HG02870 (cell line): Measurements from ENCODE around the gene ACTR3.

Experiments
- ATAC-seq: cut with Tn5 transposase; IDR thresholded peaks from one replicate; pipeline ENCODE4 v1.9.1; 2021; ENCODE audit warnings: mild to moderate bottlenecking, moderate library complexity; ENCODE audit not compliant: unreplicated experiment

The ACTR3 gene

DNA sequence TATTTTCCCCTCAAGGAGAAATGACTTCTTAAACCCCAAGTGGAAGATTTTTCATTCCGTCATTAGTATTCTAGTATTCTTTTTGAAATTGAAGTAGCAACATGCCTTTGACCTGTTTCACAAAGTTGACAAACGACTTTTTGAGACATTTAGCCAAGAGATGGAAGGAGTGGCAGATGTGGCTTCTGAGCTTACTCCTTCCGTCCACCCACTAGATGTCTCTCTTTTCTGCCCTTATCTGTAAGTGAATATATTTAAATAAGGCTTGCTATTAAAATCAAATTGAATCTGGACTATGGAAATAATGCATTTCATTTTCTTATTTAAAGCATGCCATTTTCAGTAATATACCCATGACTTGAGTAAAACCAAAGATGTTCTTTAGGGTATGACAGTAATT, 74.1 kb downstream of the ACTR3 start:
- ATAC-seq = no peak

- no peak for ATAC-seq
Measured at GRCh38 chr2:113964436-113964835, 74.5 kb downstream of the ACTR3 start.

DNA sequence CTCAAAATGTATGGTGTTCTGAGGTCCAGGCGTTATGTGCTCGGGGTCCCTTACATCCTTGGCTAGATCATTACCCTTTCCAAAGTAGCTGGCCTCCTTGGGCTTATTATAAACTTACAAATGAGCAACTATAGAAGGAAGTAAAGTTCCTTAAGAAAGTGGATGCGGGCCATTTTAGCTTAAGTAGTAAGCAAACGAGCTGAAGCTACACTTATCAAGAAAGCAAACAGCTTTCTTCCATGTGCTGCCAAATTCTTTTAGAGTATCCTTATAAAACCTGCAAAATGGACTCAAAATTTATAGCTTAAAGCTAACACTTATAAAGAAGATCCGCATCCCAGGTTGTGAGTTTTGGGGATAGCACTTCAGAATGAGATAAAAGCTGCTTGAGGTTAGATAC, 75.3 kb downstream of the ACTR3 start:
- no peak for ATAC-seq

GRCh38 chr2:113965644-113966043, 75.8 kb downstream of the ACTR3 start:
- peak; percentile 74 for ATAC-seq

- no peak for ATAC-seq
Measured at GRCh38 chr2:113966171-113966570, 76.3 kb downstream of the ACTR3 start.

DNA sequence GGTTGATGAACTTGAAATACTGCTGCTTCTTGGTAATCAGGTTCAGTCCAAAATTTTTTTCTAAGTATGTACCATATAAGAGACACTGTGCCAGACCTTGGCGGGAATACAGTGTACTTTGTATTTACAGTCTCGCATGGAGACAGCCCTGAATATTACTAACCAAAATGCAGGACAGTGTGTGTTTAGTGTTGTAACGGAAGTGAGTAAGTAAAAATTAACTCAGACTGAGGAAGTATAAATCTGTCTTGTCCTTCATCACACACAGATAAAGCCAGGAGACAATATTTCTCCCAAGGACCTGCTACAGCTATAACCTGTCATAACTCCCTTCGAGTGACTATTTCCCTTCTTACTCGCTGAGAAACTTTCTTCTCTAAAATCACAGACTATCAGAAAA, 76.9 kb downstream of the ACTR3 start:
- no peak for ATAC-seq

- no peak for ATAC-seq
Measured at GRCh38 chr2:113967272-113967671, 77.4 kb downstream of the ACTR3 start.

GRCh38 chr2:113972766-113973165, 82.9 kb downstream of the ACTR3 start:
- ATAC-seq = no peak

DNA sequence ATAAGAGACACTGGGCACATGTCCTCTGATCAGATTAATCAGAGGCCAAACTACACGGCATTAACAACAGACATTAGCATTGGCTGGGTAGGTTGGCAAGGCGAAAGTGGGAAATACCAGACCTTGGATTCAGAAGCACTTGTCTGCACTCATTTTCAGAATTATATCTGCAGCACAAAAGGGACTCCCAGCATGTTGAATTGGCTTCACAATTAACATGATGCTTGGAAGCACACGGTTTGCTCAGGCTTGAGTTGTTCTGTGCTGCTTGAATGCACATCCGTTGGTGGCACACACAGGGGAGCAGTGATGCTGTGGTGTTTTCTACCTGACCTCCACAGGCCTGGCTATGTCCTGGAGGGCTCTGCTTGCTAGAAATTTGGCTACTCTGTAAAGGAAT, 83.9 kb downstream of the ACTR3 start:
- ATAC-seq = no peak

GRCh38 chr2:113974727-113975126, 84.8 kb downstream of the ACTR3 start:
- no peak for ATAC-seq

- ATAC-seq = no peak
Measured at GRCh38 chr2:113976277-113976928, 86.5 kb downstream of the ACTR3 start.

DNA sequence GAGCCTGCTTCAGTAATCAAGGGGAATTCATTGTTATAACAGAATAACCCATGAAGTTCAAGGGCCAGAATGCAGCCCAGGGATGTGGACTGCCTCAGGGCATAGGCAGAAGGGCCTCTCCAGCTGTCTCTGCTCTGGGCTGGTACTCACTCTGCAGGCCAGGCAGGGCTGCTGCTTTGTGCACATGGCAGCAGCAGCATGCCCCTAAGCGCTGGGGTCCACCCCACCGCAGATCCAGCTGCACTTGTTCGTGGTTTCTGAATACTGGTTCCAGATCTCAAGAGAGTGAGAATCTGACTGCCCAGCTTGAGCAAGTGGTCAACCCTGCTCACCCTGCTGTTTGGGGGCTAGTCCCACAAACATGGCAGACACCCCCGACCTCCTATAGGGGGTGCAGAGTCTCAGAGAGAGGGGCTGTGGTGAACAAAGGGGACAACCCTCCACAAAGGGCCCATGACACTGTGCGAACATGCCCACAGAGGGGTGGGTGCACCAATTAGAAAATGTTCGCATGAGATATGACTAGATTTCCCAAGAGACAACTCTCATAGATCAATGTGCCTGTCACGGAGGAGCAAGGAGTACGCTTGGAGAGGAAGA, 87.3 kb downstream of the ACTR3 start:
- ATAC-seq = no peak

GRCh38 chr2:113977660-113978523, 88.0 kb downstream of the ACTR3 start:
- no peak for ATAC-seq

DNA sequence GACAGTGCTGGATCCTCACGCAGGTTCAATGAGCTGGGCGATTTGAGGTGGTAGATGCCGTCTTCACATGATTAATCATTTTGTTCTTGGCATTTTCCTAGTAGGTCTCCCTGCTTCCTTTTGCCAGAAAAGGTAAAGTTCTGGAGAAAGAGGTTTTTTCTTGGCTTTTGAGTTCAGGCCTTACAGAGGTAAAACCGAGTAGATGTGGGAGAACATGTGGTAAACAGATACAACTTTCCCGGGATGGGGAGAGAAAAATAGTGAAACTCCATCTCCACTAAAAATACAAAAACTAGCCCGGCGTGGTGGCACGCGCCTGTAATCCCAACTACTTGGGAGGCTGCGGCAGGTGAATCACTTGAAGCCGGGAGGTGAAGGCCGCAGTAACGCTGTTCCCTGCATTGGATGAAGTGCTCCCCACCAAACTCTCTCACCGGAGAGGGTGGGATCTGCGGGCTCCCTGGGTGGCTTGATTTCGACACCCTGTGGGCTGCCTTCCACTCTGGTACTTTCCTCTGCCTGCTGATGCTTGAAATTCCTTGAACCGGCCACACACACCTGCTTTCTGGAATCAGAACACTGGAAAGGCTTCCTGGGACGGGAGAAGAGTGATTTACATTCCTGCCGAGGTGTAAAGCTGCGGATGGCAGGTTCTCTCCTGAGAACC, 88.8 kb downstream of the ACTR3 start:
- no peak for ATAC-seq

- no peak for ATAC-seq
Measured at GRCh38 chr2:113979191-113980128, 89.6 kb downstream of the ACTR3 start.

DNA sequence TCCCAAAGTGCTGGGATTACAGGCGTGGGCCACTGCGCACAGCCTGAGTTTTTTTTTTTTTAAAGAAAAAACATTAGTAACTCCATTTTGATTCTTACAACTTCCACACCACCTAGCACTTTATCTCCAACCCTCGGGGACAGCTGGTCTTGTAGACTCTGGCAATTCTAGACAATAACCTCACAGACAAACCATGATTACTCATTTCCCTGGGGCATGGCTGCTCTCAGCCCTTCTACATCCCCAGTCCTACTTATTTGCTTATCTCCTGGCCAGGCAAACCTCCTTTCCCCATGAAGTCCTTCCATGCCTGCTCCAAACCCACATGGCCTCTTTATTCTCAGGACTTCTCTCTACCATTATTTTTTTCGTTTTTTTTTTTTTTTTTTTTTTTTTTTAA, 91.1 kb downstream of the ACTR3 start:
- ATAC-seq = no peak

DNA sequence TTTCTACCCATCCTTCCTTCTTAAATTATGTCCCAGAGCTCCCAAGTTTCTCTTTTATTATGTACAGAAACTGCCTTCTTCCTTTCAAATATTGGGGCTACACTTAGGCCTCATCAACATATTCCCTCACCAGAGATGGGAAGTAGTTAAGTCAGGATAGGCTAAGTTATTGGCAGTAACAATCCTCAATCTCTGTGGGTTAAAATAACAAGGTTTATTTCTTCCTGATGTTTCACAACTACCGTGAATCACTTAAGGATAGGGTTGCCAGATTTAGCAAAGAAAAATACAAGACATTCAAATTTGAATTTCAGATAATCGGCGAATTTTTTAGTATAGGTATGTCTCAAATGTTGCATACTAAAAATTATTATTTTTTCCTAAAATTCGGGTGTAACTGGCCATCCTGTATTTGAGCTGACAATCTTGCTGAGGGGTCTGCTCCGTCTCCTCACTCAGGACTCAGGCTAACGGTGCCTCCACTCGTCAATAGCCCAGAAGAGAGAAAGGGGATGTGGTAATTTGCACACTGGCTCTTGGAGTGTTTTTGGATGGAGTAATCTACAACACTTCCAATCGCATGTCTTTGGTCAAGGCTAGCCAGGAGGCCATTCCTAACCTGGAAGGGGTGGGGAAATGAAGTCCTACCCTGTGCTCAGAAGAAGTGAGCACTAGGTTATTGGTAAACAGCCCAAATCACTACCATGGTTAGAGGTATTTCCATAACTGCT, 91.7 kb downstream of the ACTR3 start:
- no peak for ATAC-seq

DNA sequence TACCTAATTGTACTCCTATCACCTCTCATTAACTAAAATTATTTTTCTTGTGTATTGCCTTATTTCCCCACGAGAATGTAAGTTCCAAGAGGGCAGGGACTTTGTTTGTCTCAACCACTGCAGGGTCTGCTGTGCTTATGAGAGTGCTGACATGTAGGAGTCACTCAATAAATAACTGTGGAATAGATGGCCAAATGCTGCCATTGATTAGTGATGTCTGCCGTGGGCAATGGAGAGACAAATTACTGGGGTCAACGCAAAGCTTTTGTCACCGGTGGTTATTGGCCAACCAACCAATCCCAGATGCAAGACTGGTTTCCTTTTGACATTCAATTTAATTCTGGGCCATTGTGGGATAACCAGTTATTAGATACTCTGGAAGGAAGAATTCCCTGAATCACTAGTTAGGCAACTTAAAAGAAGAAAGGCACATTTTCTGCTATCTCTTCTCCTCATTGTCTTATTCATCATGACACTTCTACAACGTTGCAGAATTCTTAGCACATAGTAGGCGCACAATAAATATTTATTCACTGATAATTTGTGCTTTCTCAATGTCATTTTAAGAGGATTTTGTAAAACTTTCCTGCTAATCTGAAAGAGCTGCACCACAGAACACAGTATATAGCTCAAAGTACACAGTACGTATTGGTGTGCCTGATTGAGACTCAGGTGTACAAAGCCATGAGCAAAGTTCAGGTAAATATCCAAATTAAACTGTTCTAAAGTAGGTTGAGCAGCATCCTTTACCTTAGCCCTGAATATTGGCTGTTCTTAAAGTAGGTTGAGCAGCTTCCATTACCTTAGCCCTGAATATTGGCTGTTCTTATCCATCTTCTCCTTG, 95.9 kb downstream of the ACTR3 start:
- no peak for ATAC-seq

GRCh38 chr2:113986762-113987290, 96.9 kb downstream of the ACTR3 start:
- ATAC-seq = no peak
